Measurements from ENCODE around the gene ARFGEF3. TPM values are rescaled to one million over a fixed set of nuclear protein-coding genes. Genes with fewer than 3 reads are reported as not detected.

The ARFGEF3 gene
- total RNA-seq, 4 donors from 2014 or later, result 2.8 to 11.8 (median 7.8) TPM

DNA sequence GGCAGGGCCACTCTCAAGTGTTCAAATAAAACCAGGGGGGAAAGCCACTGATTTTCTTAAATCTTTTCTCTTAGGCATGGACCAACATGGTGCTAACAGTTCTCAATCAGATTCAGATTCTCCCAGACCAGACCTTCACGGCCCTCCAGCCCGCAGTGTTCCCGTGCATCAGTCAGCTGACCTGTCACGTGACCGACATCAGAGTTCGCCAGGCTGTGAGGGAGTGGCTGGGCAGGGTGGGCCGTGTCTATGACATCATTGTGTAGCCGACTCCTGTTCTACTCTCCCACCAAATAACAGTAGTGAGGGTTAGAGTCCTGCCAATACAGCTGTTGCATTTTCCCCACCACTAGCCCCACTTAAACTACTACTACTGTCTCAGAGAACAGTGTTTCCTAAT, 174.5 kb downstream of the ARFGEF3 start:
- DNase-seq (ENCODE audit: low spot score in 2 of 2), result no peak
- intact Hi-C loops (cut with DNase I; ENCODE audit: low total_unique reads), result no loop called here
- no peak overlapping the region for H3K4me3 ChIP-seq (ENCODE audit: low read depth, poor library complexity, severe bottlenecking)
- WGBS, 2 donors, result 89 to 96% methylated on average over 8 of the region's 8 CpGs
- no peak for TF ChIP-seq CTCF (IDR thresholded peaks at IDR 0.05)
- no peak for TF ChIP-seq POLR2A (IDR thresholded peaks at IDR 0.05)

DNA sequence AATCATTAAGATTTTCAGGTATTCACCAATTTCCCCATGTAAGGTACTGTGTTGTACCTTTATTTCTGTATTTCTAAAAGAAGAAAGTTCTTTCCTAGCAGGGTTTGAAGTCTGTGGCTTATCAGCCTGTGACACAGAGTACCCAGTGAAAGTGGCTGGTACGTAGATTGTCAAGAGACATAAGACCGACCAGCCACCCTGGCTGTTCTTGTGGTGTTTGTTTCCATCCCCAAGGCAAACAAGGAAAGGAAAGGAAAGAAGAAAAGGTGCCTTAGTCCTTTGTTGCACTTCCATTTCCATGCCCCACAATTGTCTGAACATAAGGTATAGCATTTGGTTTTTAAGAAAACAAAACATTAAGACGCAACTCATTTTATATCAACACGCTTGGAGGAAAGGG, 175.3 kb downstream of the ARFGEF3 start:
- no peak overlapping the region for H3K4me3 ChIP-seq (ENCODE audit: low read depth, poor library complexity, severe bottlenecking)
- TF ChIP-seq POLR2A (IDR thresholded peaks at IDR 0.05) (no peak), CTCF (IDR thresholded peaks at IDR 0.05) (no peak)
- intact Hi-C loops (cut with DNase I; ENCODE audit: low total_unique reads), result no loop called here
- no peak for DNase-seq (ENCODE audit: low spot score in 2 of 2)
- WGBS, 2 donors, result 94 to 96% methylated on average over 4 of the region's 4 CpGs

GRCh38 chr6:138339024-138339423, 177.3 kb downstream of the ARFGEF3 start:
- WGBS, 2 donors, result 47 to 60% methylated on average over 1 of the region's 1 CpG
- H3K4me3 ChIP-seq (ENCODE audit: low read depth, poor library complexity, severe bottlenecking), result no peak overlapping the region
- intact Hi-C loops (cut with DNase I; ENCODE audit: low total_unique reads), result no loop called here
- TF ChIP-seq CTCF (IDR thresholded peaks at IDR 0.05), result no peak
- DNase-seq (ENCODE audit: low spot score in 2 of 2), result no peak

DNA sequence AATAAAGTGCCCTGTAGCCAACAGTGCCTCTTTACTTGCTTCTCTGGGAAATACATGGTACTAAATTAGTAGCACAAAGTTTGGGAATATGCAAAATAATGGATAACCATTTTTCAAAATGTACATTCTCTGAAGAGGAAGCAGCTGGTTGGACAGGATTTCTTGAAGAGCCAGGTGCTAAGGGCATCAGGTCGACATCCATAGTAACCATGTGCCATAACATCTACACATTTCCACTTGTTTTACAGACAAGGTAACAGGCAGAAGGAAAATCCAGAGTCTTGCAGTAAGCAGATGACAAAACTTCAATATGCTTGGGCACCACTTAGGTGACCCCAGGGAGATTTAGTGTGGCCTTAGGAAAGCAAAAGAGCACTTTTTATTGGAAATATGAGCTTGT, 179.4 kb downstream of the ARFGEF3 start:
- 81 to 85% methylated on average over 1 of the region's 1 CpG for WGBS, 2 donors
- no peak overlapping the region for H3K4me3 ChIP-seq (ENCODE audit: low read depth, poor library complexity, severe bottlenecking)
- DNase-seq (ENCODE audit: low spot score in 2 of 2), result no peak
- intact Hi-C loops (cut with DNase I; ENCODE audit: low total_unique reads), result no loop called here
- TF ChIP-seq CTCF (IDR thresholded peaks at IDR 0.05) (no peak), POLR2A (IDR thresholded peaks at IDR 0.05) (no peak)

- H3K4me3 ChIP-seq (ENCODE audit: low read depth, poor library complexity, severe bottlenecking), result no peak overlapping the region
- intact Hi-C loops (cut with DNase I; ENCODE audit: low total_unique reads), result no loop called here
- DNase-seq (ENCODE audit: low spot score in 2 of 2), result no peak
- TF ChIP-seq POLR2A (IDR thresholded peaks at IDR 0.05), result no peak
- TF ChIP-seq CTCF (IDR thresholded peaks at IDR 0.05), result no peak
Measured at GRCh38 chr6:138343112-138343511, 181.4 kb downstream of the ARFGEF3 start.

- 71 to 72% methylated on average over 2 of the region's 2 CpGs for WGBS, 2 donors
- intact Hi-C loops (cut with DNase I; ENCODE audit: low total_unique reads), result no loop called here
- DNase-seq (ENCODE audit: low spot score in 2 of 2), result no peak
- H3K4me3 ChIP-seq (ENCODE audit: low read depth, poor library complexity, severe bottlenecking), result no peak overlapping the region
- TF ChIP-seq CTCF (IDR thresholded peaks at IDR 0.05), result no peak
- TF ChIP-seq POLR2A (IDR thresholded peaks at IDR 0.05), result no peak
Measured at GRCh38 chr6:138345565-138346285, 184.0 kb downstream of the ARFGEF3 start.
